ENCODE results near the gene NPHS1.

- TF ChIP-seq CTCF (IDR thresholded peaks at IDR 0.05) (no peak), EP300 (IDR thresholded peaks at IDR 0.05; ENCODE audit: low read depth) (no peak)
Observed at GRCh38 chr19:35871611-35872010, 19.3 kb upstream of the NPHS1 start.
